Bronchial epithelial cell (primary cell): ENCODE results near the gene PCSK5. TPM values are rescaled to one million over a fixed set of nuclear protein-coding genes. Genes with fewer than 3 reads are reported as not detected.

ENCODE experiments used
- DNase-seq: peaks from one replicate; pipeline ENCODE4 v3.0.0-alpha.2; 2010; ENCODE audit warnings: low read depth
- FAIRE-seq: peaks from 2 replicates; lab custom pipeline; 2011; peaks lifted over from hg19 to GRCh38; lab: Jason Lieb, UNC
- H3K27me3 ChIP-seq: 2 replicates; pipeline ENCODE4 v1.5.1; 2011; ENCODE audit warnings: low read length; ENCODE audit not compliant: control insufficient read depth, insufficient read depth
- H3K36me3 ChIP-seq: 2 replicates; pipeline ENCODE4 v1.5.1; 2011; ENCODE audit warnings: low read length; ENCODE audit not compliant: control insufficient read depth, insufficient read depth
- H3K4me3 ChIP-seq: 2 replicates; pipeline ENCODE4 v1.5.1; 2011; ENCODE audit warnings: mild to moderate bottlenecking, low read depth, low read length, control low read depth
- CTCF ChIP-seq: IDR thresholded peaks from 2 replicates; pipeline ENCODE4 v1.5.1; 2011; ENCODE audit warnings: mild to moderate bottlenecking, moderate library complexity, low read length, control low read depth, inconsistent platforms; ENCODE audit not compliant: insufficient read depth, severe bottlenecking
- total RNA-seq: library from RNA; depleted of rRNA; stranded (reverse); fragments of >200 nt; gene quantifications from 2 replicates; pipeline ENCODE4 v1.2.1, GENCODE V29; 2014

Gene PCSK5
- total RNA-seq, 1 donor from 2014 or later, result 4.2 TPM

- no peak for TF ChIP-seq CTCF
- Histone ChIP-seq H3K36me3 (no peaks in the 10 kb centered on the region), H3K4me3 (no peak overlapping the region), H3K27me3 (no peaks in the 10 kb centered on the region)
- DNase-seq (peak; percentile 77), FAIRE-seq (no peak)
Measured at GRCh38 chr9:76194896-76195295, 304.4 kb downstream of the PCSK5 start.

GRCh38 chr9:76198336-76198735 is 307.9 kb downstream of the PCSK5 start:
- no peaks in the 10 kb centered on the region for H3K27me3 ChIP-seq
- H3K4me3 ChIP-seq, result no peak overlapping the region
- no peak for FAIRE-seq
- no peak for TF ChIP-seq CTCF
- no peaks in the 10 kb centered on the region for H3K36me3 ChIP-seq
- DNase-seq, result no peak

- TF ChIP-seq CTCF, result no peak
- H3K27me3 ChIP-seq, result no peaks in the 10 kb centered on the region
- DNase-seq (no peak), FAIRE-seq (no peak)
- no peaks in the 10 kb centered on the region for H3K36me3 ChIP-seq
- no peak overlapping the region for H3K4me3 ChIP-seq
Measured at GRCh38 chr9:76200315-76200714, 309.8 kb downstream of the PCSK5 start.

- H3K4me3 ChIP-seq, result no peak overlapping the region
- no peaks in the 10 kb centered on the region for H3K36me3 ChIP-seq
- no peak for TF ChIP-seq CTCF
- no peak for DNase-seq
- FAIRE-seq, result no peak
- H3K27me3 ChIP-seq, result no peaks in the 10 kb centered on the region
Measured at GRCh38 chr9:76200745-76201144, 310.3 kb downstream of the PCSK5 start.

GRCh38 chr9:76203373-76203772 is 312.9 kb downstream of the PCSK5 start:
- FAIRE-seq, result no peak
- no peak overlapping the region for H3K4me3 ChIP-seq
- H3K36me3 ChIP-seq, result no peaks in the 10 kb centered on the region
- peak; percentile 21 for DNase-seq
- TF ChIP-seq CTCF, result no peak
- H3K27me3 ChIP-seq, result no peaks in the 10 kb centered on the region

- no peaks in the 10 kb centered on the region for H3K27me3 ChIP-seq
- DNase-seq (no peak), FAIRE-seq (no peak)
- H3K4me3 ChIP-seq, result no peak overlapping the region
- H3K36me3 ChIP-seq, result no peaks in the 10 kb centered on the region
- TF ChIP-seq CTCF, result no peak
Measured at GRCh38 chr9:76206821-76207220, 316.3 kb downstream of the PCSK5 start.
